ENCODE data around the gene HES5.

DNA sequence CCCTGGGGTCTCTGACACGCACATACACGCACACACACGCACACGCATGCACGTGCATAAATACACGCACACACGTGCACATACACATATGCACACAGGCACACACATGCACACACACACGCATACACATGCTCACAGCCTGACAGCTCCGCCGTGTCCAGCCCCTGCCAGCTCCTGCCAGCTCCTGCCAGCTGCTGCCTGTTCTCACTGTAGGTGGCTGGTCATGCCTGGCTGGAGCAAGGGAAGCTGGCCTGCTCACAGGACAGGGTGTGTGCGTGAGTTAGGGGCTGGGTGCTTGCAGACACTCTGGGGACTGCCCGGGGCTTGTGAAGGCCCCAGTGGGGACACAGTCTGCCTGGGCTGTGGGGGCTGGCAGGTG lies 49.1 kb downstream of the HES5 start:
- TF ChIP-seq, protein P1, sequence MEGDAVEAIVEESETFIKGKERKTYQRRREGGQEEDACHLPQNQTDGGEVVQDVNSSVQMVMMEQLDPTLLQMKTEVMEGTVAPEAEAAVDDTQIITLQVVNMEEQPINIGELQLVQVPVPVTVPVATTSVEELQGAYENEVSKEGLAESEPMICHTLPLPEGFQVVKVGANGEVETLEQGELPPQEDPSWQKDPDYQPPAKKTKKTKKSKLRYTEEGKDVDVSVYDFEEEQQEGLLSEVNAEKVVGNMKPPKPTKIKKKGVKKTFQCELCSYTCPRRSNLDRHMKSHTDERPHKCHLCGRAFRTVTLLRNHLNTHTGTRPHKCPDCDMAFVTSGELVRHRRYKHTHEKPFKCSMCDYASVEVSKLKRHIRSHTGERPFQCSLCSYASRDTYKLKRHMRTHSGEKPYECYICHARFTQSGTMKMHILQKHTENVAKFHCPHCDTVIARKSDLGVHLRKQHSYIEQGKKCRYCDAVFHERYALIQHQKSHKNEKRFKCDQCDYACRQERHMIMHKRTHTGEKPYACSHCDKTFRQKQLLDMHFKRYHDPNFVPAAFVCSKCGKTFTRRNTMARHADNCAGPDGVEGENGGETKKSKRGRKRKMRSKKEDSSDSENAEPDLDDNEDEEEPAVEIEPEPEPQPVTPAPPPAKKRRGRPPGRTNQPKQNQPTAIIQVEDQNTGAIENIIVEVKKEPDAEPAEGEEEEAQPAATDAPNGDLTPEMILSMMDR (IDR thresholded peaks at IDR 0.05), result no peak
- no peak for TF ChIP-seq POLR2A (IDR thresholded peaks at IDR 0.05)
